GM23338 (cell line): ENCODE measurements around the gene HSFX2. TPM values are rescaled to one million over a fixed set of nuclear protein-coding genes. Genes with fewer than 3 reads are reported as not detected.

Experiments used
- ATAC-seq: fragments of 200-7000 bp; cut with Tn5 transposase; 3 replicates; pipeline ENCODE4 v1.9.1; 2020
- DNase-seq: peaks from one replicate; pipeline ENCODE4 v3.0.0-alpha.2; 2015; ENCODE audit warnings: low spot score
- H2AFZ ChIP-seq: fragments of 200-600 bp; sonication (generic); 2 replicates; pipeline ENCODE4 v1.8.0; 2016; ENCODE audit warnings: antibody characterized with exemption, mild to moderate bottlenecking, moderate library complexity
- H3F3A ChIP-seq: fragments of 200-600 bp; sonication (generic); replicated peaks from 2 replicates; pipeline ENCODE4 v1.8.0; 2017; ENCODE audit warnings: antibody characterized with exemption, mixed run types, low read depth
- H3K27ac ChIP-seq: fragments of 200-600 bp; sonication (generic); 2 replicates; pipeline ENCODE4 v1.6.1; 2016; ENCODE audit warnings: low read depth
- H3K27me3 ChIP-seq: fragments of 200-600 bp; sonication (generic); 2 replicates; pipeline ENCODE4 v1.8.0; 2016; ENCODE audit warnings: mild to moderate bottlenecking, mixed run types, moderate library complexity; ENCODE audit not compliant: insufficient read depth
- H3K36me3 ChIP-seq: fragments of 200-600 bp; sonication (generic); 2 replicates; pipeline ENCODE4 v1.8.0; 2016; ENCODE audit warnings: mild to moderate bottlenecking; ENCODE audit not compliant: insufficient read depth
- H3K4me1 ChIP-seq: fragments of 200-600 bp; sonication (generic); 2 replicates; pipeline ENCODE4 v1.8.0; 2016; ENCODE audit warnings: mild to moderate bottlenecking, moderate library complexity; ENCODE audit not compliant: insufficient read depth
- H3K4me2 ChIP-seq: fragments of 200-600 bp; sonication (generic); 2 replicates; pipeline ENCODE4 v1.7.1; 2017; ENCODE audit warnings: mixed run types
- H3K4me3 ChIP-seq: fragments of 200-600 bp; sonication (generic); 2 replicates; pipeline ENCODE4 v1.6.1; 2016; ENCODE audit warnings: mixed run types
- H3K79me2 ChIP-seq: fragments of 200-600 bp; sonication (generic); replicated peaks from 2 replicates; pipeline ENCODE4 v1.8.0; 2017; ENCODE audit warnings: mild to moderate bottlenecking; ENCODE audit not compliant: insufficient read depth
- H3K9me2 ChIP-seq: fragments of 200-600 bp; sonication (generic); 2 replicates; pipeline ENCODE4 v1.8.0; 2017; ENCODE audit not compliant: insufficient read depth
- H4K20me1 ChIP-seq: fragments of 200-600 bp; sonication (generic); replicated peaks from 2 replicates; pipeline ENCODE4 v1.8.0; 2017; ENCODE audit warnings: mild to moderate bottlenecking; ENCODE audit not compliant: insufficient read depth
- H3K27ac Mint-ChIP-seq: 2 replicates; pipeline ENCODE4 v1.8.0; 2020; ENCODE audit warnings: inconsistent platforms, mild to moderate bottlenecking, moderate library complexity, mixed read lengths
- H3K27me3 Mint-ChIP-seq: 3 replicates; pipeline ENCODE4 v1.8.0; 2022; ENCODE audit warnings: low read depth, mild to moderate bottlenecking, moderate library complexity, mixed read lengths, inconsistent platforms; ENCODE audit not compliant: insufficient read depth, poor library complexity
- H3K36me3 Mint-ChIP-seq: 3 replicates; pipeline ENCODE4 v1.8.0; 2021; ENCODE audit warnings: low read depth, mild to moderate bottlenecking, inconsistent platforms, moderate library complexity, mixed read lengths
- H3K4me1 Mint-ChIP-seq: 3 replicates; pipeline ENCODE4 v1.8.0; 2020; ENCODE audit warnings: mild to moderate bottlenecking, inconsistent platforms, mixed read lengths
- H3K4me3 Mint-ChIP-seq: 3 replicates; pipeline ENCODE4 v1.8.0; 2021; ENCODE audit warnings: moderate library complexity, mild to moderate bottlenecking, inconsistent platforms, mixed read lengths
- H3K9me3 Mint-ChIP-seq: 3 replicates; pipeline ENCODE4 v1.8.0; 2020; ENCODE audit warnings: moderate library complexity, mild to moderate bottlenecking, inconsistent platforms, mixed read lengths
- EZH2 ChIP-seq: fragments of 200-600 bp; sonication (generic); IDR thresholded peaks from one replicate; pipeline ENCODE4 v1.8.0; 2017; ENCODE audit warnings: antibody characterized with exemption, mild to moderate bottlenecking, low read depth; ENCODE audit not compliant: unreplicated experiment
- EZH2phosphoT487 ChIP-seq: fragments of 200-600 bp; sonication (generic); IDR thresholded peaks from one replicate; pipeline ENCODE4 v1.8.1; 2018; ENCODE audit warnings: antibody characterized with exemption; ENCODE audit not compliant: unreplicated experiment
- REST ChIP-seq: IDR thresholded peaks from one replicate; pipeline ENCODE4 v1.6.1; 2018; ENCODE audit warnings: antibody characterized with exemption; ENCODE audit not compliant: unreplicated experiment
- STAT1 ChIP-seq: IDR thresholded peaks from one replicate; pipeline ENCODE4 v1.6.1; 2016; ENCODE audit warnings: antibody characterized with exemption; ENCODE audit not compliant: unreplicated experiment
- ZNF114 ChIP-seq: fragments of 250-450 bp; sonication (Bioruptor Pico); IDR thresholded peaks from 2 replicates; pipeline ENCODE4 v1.5.0; 2020; ENCODE audit warnings: mild to moderate bottlenecking, moderate library complexity
- ZNF331 ChIP-seq: fragments of 250-450 bp; sonication (Bioruptor Pico); IDR thresholded peaks from 2 replicates; pipeline ENCODE4 v1.5.0; 2020; ENCODE audit warnings: low read depth, mild to moderate bottlenecking, moderate library complexity
- polyA plus RNA-seq: library from polyadenylated mRNA; unstranded; fragments of >200 nt; fragmentation: Nextera tagmentation; extraction: Ambion mirVana; gene quantifications from 2 replicates; pipeline ENCODE4 v1.2.1, GENCODE V29; 2016
- total RNA-seq: library from RNA; depleted of rRNA; stranded (reverse); fragments of >200 nt; shearing (Covaris generic); gene quantifications from 2 replicates; pipeline ENCODE4 v1.2.3, GENCODE V29; 2014
- TF ChIP-seq, protein P1 (sequence below), 2 experiments: fragments of 200-600 bp in 1 of 2; sonication (generic) in 1 of 2; conservative IDR thresholded peaks; 2 replicates each; pipeline versions ENCODE4 v1.5.1 to v1.6.1; 2016 to 2017; ENCODE audit warnings: antibody characterized with exemption in 2 of 2, low read depth in 2 of 2, mild to moderate bottlenecking in 2 of 2, moderate library complexity in 1 of 2
- TF ChIP-seq, protein P2 (sequence below): IDR thresholded peaks from 2 replicates; pipeline ENCODE4 v1.6.1; 2016; ENCODE audit warnings: antibody characterized with exemption

HSFX2 gene
- total and polyA plus RNA-seq, 2 experiments from 2014 or later: 0.29 TPM; not detected in 1

- TF ChIP-seq EZH2phosphoT487: no peak
- no peak for TF ChIP-seq EZH2
- TF ChIP-seq, protein P1, sequence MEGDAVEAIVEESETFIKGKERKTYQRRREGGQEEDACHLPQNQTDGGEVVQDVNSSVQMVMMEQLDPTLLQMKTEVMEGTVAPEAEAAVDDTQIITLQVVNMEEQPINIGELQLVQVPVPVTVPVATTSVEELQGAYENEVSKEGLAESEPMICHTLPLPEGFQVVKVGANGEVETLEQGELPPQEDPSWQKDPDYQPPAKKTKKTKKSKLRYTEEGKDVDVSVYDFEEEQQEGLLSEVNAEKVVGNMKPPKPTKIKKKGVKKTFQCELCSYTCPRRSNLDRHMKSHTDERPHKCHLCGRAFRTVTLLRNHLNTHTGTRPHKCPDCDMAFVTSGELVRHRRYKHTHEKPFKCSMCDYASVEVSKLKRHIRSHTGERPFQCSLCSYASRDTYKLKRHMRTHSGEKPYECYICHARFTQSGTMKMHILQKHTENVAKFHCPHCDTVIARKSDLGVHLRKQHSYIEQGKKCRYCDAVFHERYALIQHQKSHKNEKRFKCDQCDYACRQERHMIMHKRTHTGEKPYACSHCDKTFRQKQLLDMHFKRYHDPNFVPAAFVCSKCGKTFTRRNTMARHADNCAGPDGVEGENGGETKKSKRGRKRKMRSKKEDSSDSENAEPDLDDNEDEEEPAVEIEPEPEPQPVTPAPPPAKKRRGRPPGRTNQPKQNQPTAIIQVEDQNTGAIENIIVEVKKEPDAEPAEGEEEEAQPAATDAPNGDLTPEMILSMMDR (conservative IDR thresholded peaks at IDR 0.05; ENCODE audit: low read depth in 2 of 2): no peak
- TF ChIP-seq, protein P2, sequence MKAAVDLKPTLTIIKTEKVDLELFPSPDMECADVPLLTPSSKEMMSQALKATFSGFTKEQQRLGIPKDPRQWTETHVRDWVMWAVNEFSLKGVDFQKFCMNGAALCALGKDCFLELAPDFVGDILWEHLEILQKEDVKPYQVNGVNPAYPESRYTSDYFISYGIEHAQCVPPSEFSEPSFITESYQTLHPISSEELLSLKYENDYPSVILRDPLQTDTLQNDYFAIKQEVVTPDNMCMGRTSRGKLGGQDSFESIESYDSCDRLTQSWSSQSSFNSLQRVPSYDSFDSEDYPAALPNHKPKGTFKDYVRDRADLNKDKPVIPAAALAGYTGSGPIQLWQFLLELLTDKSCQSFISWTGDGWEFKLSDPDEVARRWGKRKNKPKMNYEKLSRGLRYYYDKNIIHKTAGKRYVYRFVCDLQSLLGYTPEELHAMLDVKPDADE: no peak
- TF ChIP-seq STAT1: no peak
- TF ChIP-seq ZNF331 (CRISPR knock-in tag): no peak
- TF ChIP-seq REST: no peak
- TF ChIP-seq ZNF114: no peak
These were observed 34.7 kb upstream of the HSFX2 start (continued) for GRCh38 chrX:149629730-149630387.

GRCh38 chrX:149628768-149629167 lies 33.7 kb upstream of the HSFX2 start:
- Mint-ChIP-seq H3K4me3 (no peak overlapping the region), H3K9me3 (no peaks in the 10 kb centered on the region; the same call in 2 of the 3 replicates), H3K36me3 (no peaks in the 10 kb centered on the region), H3K27me3 (peaks cover 10% of the 10 kb centered on the region), H3K27ac (no peak overlapping the region), H3K4me1 (peaks cover 45% of the 10 kb centered on the region)
- Histone ChIP-seq H3K9me2 (no peaks in the 10 kb centered on the region), H3K4me3 (no peak overlapping the region), H3K4me1 (peaks cover 17% of the 10 kb centered on the region; the same call in 1 of the 2 replicates), H2AFZ (no peak overlapping the region), H3K79me2 (peaks cover 56% of the 10 kb centered on the region), H3F3A (no peaks in the 10 kb centered on the region), H3K27ac (no peak overlapping the region), H3K4me2 (no peak overlapping the region), H4K20me1 (0 out of 2 replicates have a peak, but pooled peaks cover 6% of the 10 kb centered on the region), H3K36me3 (no peaks in the 10 kb centered on the region), H3K27me3 (peaks cover 11% of the 10 kb centered on the region)
- DNase-seq (no peak), ATAC-seq (no peak)
- TF ChIP-seq STAT1 (no peak), REST (no peak), ZNF114 (no peak)
- TF ChIP-seq, protein P1 (conservative IDR thresholded peaks at IDR 0.05; ENCODE audit: low read depth in 2 of 2): no peak
